Transverse colon (tissue), 4 donors: Measurements from ENCODE around the gene MED26. TPM values are rescaled to one million over a fixed set of nuclear protein-coding genes. Genes with fewer than 3 reads are reported as not detected.

Experiments
- DNase-seq: peaks from one replicate; pipeline ENCODE4 v3.0.0-alpha.2; 2019
- H3K27ac ChIP-seq, 4 donors: fragments of 200-600 bp; sonication (generic); 2 replicates each; pipeline ENCODE4 v1.5.1; 2016 to 2018; ENCODE audit warnings: inconsistent platforms in 4 of 4
- H3K27me3 ChIP-seq: fragments of 200-600 bp; sonication (generic); 2 replicates; pipeline ENCODE4 v1.5.1; 2017; ENCODE audit warnings: inconsistent platforms
- H3K36me3 ChIP-seq, 4 donors: fragments of 200-600 bp; sonication (generic); 2 replicates each; pipeline ENCODE4 v1.5.1; 2017 to 2019; ENCODE audit warnings: inconsistent platforms in 4 of 4
- H3K4me1 ChIP-seq, 4 donors: fragments of 200-600 bp; sonication (generic); 2 replicates each; pipeline ENCODE4 v1.5.1; 2017 to 2020; ENCODE audit warnings: inconsistent platforms in 4 of 4
- H3K4me3 ChIP-seq, 4 donors: fragments of 200-600 bp; sonication (generic); 1 replicate in 1 of 4; 2 replicates in 3 of 4; pipeline versions ENCODE4 v1.5.1 to v1.6.1; 2017 to 2019; ENCODE audit warnings: inconsistent platforms in 4 of 4
- H3K9me3 ChIP-seq, 2 donors: fragments of 200-600 bp; sonication (generic); 2 replicates each; pipeline ENCODE4 v1.5.1; 2017 to 2019; ENCODE audit warnings: inconsistent platforms in 2 of 2
- CTCF ChIP-seq, 5 experiments: fragments of 200-600 bp in 3 of 5; fragments of 450-650 bp in 2 of 5; sonication (generic) in 3 of 5; IDR thresholded peaks; 1 replicate in 2 of 5; 2 replicates in 3 of 5; pipeline ENCODE4 v1.5.1; 2016 to 2017; ENCODE audit warnings: antibody characterized with exemption in 5 of 5, inconsistent platforms in 3 of 5, mild to moderate bottlenecking in 2 of 5, moderate library complexity in 1 of 5
- EP300 ChIP-seq: sonication (generic); formaldehyde crosslinking; IDR thresholded peaks from one replicate; pipeline ENCODE4 v1.6.1; 2017; ENCODE audit warnings: antibody characterized with exemption, low read depth
- POLR2A ChIP-seq: fragments of 450-650 bp; IDR thresholded peaks from one replicate; pipeline ENCODE4 v1.6.1; 2016; ENCODE audit warnings: antibody characterized with exemption, mild to moderate bottlenecking, moderate library complexity
- POLR2AphosphoS5 ChIP-seq, 3 donors: sonication (generic); formaldehyde crosslinking; IDR thresholded peaks; one replicate each; pipeline ENCODE4 v1.6.1; 2016; ENCODE audit warnings: antibody characterized with exemption in 3 of 3
- WGBS, 2 donors: methylation state at CpG; one replicate each; pipeline ENCODE4 v1.1.5; 2018; ENCODE audit warnings: low coverage in 1 of 2; 5-methylcytosine and 5-hydroxymethylcytosine counted together
- in situ Hi-C, 4 donors: fragments of 200-750 bp; cut with MboI; loops; one replicate each; pipeline versions ENCODE4 v1.15.0 to v1.15.1; 2017; ENCODE audit warnings: low sequenced_read_pairs in 3 of 4, low pct_ligation_motif_present in 1 of 4, low pct_unique_long_range_greater_than_20kb in 1 of 4
- intact Hi-C: fragments of 100-400 bp; cut with DNase I; formaldehyde crosslinking; loops from one replicate; pipeline ENCODE4 v1.15.1; 2023; ENCODE audit warnings: low total_unique reads
- small RNA-seq, 4 donors: library from RNA; depleted of rRNA; stranded (forward); fragments of <200 nt; gene quantifications; one replicate each; pipeline ENCODE3, GENCODE V24; 2016
- total RNA-seq, 4 donors: library from RNA; depleted of rRNA; stranded (reverse); fragments of >200 nt; gene quantifications; one replicate each; pipeline ENCODE4 v1.1.0, GENCODE V29; 2016

Gene MED26
- total RNA-seq, 4 donors from 2014 or later = 7.8 to 15.0 (median 9.5) TPM

GRCh38 chr19:16525751-16526481, 102.1 kb downstream of the MED26 start:
- peaks cover 0 to 91% (median 46%) of the 10 kb centered on the region in 4 donors for H3K36me3 ChIP-seq
- WGBS, 2 donors = 97% methylated on average over 29 of the region's 29 CpGs; no CpG with 5 or more reads in 1 of the 2 donors
- no peak overlapping the region for H3K27ac ChIP-seq

GRCh38 chr19:16524991-16525734, 102.8 kb downstream of the MED26 start:
- intact Hi-C loops (no loop called here), in situ Hi-C loops (no loop called here)
- Histone ChIP-seq H3K4me3 (no peak overlapping the region), H3K27ac (no peak overlapping the region), H3K9me3 (no peaks in the 10 kb centered on the region), H3K4me1 (no peaks in the 10 kb centered on the region), H3K27me3 (no peaks in the 10 kb centered on the region), H3K36me3 (peaks cover 0 to 91% (median 43%) of the 10 kb centered on the region in 4 donors)
- no peak for DNase-seq
- TF ChIP-seq POLR2A (no peak), CTCF (IDR thresholded peaks at IDR 0.05) (no peak), EP300 (no peak), POLR2AphosphoS5 (IDR thresholded peaks at IDR 0.05) (no peak)
- 93% methylated on average over 48 of the region's 54 CpGs; no CpG with 5 or more reads in 1 of the 2 donors for WGBS, 2 donors

More at GRCh38 chr19:16525751-16526481, 102.1 kb downstream of the MED26 start:
- in situ Hi-C loops (no loop called here), intact Hi-C loops (no loop called here)
- Histone ChIP-seq H3K9me3 (no peaks in the 10 kb centered on the region), H3K27me3 (no peaks in the 10 kb centered on the region), H3K4me1 (no peaks in the 10 kb centered on the region), H3K4me3 (no peak overlapping the region)
- no peak for DNase-seq
- TF ChIP-seq POLR2A (no peak), EP300 (no peak)

Small RNA genes lying within 50 kb of the gene (small RNA-seq; reads per million reads assigned to genes)
- 0 to 5.0 (median 0) reads per million in 4 donors for gene RN7SL146P

Other genes starting within 250 kb of the MED26 start
- 10 to 100 TPM; 25.0 to 54.2 (median 38.0) TPM for gene EPS15L1, start 156.2 kb downstream of the MED26 start, total RNA-seq
- gene CALR3, start 132.0 kb downstream of the MED26 start, total RNA-seq = not detected
- 1 to 10 TPM in 2 of 4 donors, under 1 TPM in 2; 0.20 to 6.7 (median 1.6) TPM for gene C19orf44, start 131.8 kb downstream of the MED26 start, total RNA-seq
- 10 to 100 TPM; 14.4 to 54.7 (median 28.9) TPM for gene CHERP, start 85.8 kb downstream of the MED26 start, total RNA-seq
- 10 to 100 TPM; 31.0 to 56.1 (median 42.8) TPM for gene SLC35E1, start 55.8 kb downstream of the MED26 start, total RNA-seq
- 1,000 to 10,000 TPM in 1 of 4 donors, 100 to 1,000 TPM in 1, 10 to 100 TPM in 2; 28.8 to 1,114 (median 108) TPM for gene SMIM7, start 31.9 kb upstream of the MED26 start, total RNA-seq
- 1 to 10 TPM in 3 of 4 donors, under 1 TPM in 1; 0.40 to 9.7 (median 5.1) TPM for gene TMEM38A, start 32.9 kb upstream of the MED26 start, total RNA-seq
- under 1 TPM; under 0.01 to 0.64 (median 0.34) TPM for gene NWD1, start 91.6 kb upstream of the MED26 start, total RNA-seq
- gene SIN3B, start 201.2 kb upstream of the MED26 start, total RNA-seq = 100 to 1,000 TPM in 1 of 4 donors, 10 to 100 TPM in 3; 38.1 to 294 (median 66.5) TPM